HG03095 (cell line): Measurements from ENCODE around the gene ABRACL.
"Not testable (repeated sequence)": the region's sequence is repeated elsewhere in the genome, so short reads cannot be mapped to it uniquely, and the experiment has no call there.

Experiments
- ATAC-seq: cut with Tn5 transposase; IDR thresholded peaks from one replicate; pipeline ENCODE4 v1.9.1; 2021; ENCODE audit warnings: moderate library complexity; ENCODE audit not compliant: unreplicated experiment

The ABRACL gene

DNA sequence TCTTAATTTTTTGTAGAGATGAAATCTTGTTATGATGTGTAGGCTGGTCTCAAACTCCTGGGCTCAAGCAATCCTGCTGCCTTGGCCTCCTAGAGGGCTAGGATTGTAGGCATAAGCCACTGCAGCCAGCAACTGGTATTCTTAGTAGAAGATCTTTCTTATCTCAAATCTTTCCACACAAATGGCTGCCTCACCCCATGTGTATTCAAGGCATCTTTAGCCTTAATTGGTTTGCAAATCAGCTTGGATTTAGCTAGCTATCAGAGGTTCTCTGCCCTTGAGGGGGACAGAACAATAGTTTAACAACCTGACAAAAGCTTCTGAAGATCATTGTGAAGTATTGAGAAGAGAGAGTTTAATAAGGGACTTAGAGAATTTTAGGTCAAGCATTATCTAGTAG lies 17.9 kb upstream of the ABRACL start:
- no peak for ATAC-seq

- ATAC-seq, result no peak
These were observed 16.6 kb upstream of the ABRACL start for GRCh38 chr6:139011980-139012379.

DNA sequence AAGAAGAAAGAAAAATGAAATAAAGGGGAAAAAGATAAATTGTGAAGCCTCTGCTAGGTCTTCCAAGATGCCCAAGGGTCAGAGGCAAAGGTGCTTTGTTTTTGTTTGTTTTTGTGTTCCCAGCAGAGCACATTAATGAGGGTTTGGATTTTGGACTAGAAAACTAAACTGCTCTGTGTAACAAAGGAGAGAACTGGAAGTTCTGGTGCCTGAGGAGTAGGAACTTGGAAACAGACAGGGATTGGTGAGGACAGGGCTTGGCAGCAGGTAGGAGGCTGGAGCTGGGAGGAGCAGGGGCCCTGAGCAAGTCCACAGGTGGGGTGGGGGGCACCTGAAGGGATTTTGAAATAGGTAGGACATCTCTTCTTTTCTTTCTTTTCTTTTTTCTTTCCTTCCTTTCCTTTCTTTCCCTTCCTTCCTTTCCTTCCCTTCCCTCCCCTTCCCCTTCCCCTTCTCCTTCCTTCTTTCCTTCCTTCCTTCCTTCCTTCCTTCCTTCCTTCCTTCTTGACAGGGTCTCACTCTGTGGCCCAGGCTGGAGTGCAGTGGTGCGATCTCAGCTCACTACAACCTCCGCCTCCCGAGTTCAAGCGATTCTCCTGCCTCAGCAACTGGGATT lies 15.3 kb upstream of the ABRACL start:
- no peak for ATAC-seq

DNA sequence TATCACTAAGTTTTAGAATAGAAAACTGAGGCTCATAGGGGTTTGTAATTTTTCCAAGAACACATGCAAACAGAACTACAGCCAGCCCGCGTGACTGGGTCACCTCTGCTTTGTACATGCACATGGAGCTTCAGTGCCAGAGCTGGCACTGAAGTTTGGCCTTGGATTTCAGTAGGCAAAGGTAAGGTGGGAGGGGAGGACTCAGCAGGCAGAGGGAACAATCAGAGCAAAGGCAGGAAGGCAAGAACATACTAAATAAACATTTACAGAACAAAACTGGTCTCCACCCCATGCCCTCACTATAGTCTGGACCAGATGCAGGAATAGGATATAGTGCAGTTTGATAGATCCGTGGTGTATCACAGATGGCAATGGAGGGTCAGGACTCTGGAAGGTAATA lies 13.6 kb upstream of the ABRACL start:
- ATAC-seq, result no peak

GRCh38 chr6:139016337-139017213 lies 12.0 kb upstream of the ABRACL start:
- peak; percentile 97 for ATAC-seq

DNA sequence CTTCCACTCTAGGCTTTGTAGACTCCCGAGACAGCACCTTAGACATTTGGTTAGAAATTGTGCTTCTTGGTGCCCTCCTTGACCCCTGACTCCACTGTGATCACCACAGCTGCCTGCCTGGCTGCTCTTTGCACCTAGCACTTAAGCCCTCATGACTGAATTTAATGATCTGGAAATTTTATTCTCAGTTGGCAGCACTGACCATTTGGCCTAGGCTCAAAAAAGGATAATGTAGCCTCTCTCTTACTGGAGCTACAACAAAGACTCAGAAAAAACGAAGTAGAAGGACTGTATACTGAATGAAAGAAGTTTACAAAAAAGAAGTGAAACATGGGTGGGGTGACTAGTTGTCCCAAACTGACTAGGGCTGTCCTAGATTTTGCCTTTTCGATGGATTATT lies 11.3 kb upstream of the ABRACL start:
- ATAC-seq, result no peak

- ATAC-seq, result no peak
These were observed 8.8 kb upstream of the ABRACL start for GRCh38 chr6:139019722-139020121.

DNA sequence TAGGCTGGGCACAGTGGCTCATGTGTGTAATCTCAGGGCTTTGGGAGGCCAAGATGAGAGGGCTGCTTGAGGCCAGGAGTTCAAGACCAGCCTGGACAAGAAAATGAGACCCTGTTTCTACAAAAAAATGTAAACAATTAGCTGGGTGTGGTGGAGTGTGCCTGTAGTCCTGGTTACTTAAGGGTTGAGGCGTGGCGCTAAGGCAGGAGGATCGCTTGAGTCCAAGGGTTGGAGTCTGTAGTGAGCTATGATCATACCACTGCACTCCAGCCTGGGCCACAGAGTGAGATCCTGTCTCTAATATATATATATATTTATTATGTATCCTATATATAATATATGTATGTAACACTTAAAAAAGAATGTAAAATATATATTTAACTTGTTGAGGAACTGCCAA lies 7.9 kb upstream of the ABRACL start:
- ATAC-seq, result no peak

DNA sequence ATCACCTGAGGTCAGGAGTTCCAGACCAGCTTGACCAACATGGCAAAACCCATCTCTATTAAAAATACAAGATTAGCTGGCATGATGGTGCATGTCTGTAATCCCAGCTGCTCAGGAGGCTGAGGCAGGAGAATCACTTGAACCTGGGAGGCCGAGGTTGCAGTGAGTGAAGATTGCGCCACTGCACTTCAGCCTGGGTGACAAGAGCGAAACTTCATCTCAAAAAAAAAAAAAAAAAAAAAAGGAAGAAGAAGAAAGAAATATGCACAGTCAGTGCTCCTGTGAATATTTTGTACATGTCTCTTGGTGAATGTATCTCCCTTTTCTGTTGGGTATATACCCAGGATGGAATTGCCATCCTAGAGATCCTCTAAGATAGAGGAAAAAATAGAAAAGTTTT lies 3.1 kb upstream of the ABRACL start:
- ATAC-seq, result not testable (repeated sequence)

DNA sequence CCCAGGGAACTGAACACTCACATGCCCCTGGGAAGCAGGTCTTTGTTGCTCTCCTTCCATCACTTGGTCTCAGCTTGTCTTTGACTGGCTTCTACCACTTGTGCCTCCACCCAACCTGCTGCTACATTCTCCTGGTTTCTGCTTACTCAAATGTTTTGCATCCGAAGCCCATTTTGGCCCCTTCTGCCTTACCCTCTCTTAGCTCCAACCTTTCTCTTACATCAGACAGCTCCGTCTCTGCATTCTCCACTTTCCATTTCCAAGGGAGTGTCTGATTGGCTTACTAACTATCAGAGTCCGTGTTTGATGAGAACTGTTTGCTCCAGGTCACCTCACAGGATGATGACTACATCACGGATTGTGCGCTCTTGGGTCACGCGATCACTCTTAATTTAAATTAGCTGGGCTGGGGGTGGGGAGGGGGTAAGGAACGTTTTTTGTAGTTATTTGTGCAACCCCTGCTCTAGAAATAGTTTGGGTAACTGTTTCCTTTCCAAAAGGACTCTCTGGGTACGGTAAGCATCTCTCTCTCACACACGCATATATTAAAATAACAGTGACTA lies 844 bp upstream of the ABRACL start:
- no peak for ATAC-seq

GRCh38 chr6:139028215-139028657 lies 309 bp upstream of the ABRACL start:
- ATAC-seq, result no peak

GRCh38 chr6:139029470-139030227 lies 1.1 kb downstream of the ABRACL start:
- peak; percentile 20 for ATAC-seq

DNA sequence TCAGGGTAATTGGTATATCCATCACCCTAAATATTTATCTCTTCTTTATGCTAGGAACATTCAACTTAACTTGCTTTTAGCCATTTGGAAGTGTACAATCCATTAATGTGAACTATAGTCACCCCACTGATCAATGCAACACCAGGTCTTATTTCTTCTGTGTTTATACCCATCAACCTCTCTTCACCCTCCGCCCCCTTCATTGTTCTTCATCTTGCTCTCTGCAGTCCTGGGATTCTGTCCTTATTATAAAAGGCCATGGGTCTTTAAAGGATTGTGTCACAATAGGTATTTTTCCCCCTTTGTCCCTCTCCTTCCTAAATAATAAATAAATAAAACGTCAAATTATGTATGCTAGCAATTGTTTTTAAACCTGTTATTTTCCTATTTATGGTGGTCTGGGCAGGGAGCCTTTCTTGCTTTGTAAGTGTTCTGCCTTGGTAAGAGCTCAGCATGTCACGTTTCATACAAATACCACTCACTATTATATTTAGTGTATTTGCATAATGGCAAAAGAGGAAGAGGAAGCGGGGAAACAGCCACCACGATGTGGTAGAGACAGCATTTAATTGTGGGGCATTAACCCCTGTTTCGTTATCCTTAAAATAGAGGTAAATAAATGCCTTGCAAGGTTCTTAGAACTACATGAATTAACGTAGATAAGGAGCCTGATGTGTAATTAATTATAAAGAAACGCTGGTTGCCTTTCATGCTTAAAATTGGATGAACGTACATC lies 1.9 kb downstream of the ABRACL start:
- peak; percentile 40 for ATAC-seq

GRCh38 chr6:139037490-139037889 lies 8.9 kb downstream of the ABRACL start:
- ATAC-seq, result no peak

GRCh38 chr6:139044250-139044649 lies 15.7 kb downstream of the ABRACL start:
- no peak for ATAC-seq

GRCh38 chr6:139047677-139048076 lies 19.1 kb downstream of the ABRACL start:
- ATAC-seq, result no peak

DNA sequence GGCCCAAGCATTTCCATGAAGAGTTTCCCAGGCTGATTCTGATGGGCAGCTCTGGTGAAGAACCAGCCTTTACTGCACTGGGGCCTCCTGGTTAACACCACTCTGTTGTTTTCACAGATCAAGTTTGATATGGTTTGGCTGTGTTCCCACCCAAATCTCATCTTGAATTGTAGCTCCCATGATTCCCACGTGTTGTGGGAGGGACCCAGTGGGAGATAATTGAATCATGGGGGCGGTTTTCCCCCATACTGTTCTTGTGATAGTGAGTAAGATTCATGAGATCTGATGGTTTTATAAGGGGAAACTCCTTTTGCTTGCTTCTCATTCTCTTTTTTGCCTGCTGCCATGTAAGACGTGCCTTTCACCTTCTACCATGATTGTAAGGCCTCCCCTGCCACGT lies 20.4 kb downstream of the ABRACL start:
- not testable (repeated sequence) for ATAC-seq

GRCh38 chr6:139050131-139050769 lies 21.7 kb downstream of the ABRACL start:
- not testable (repeated sequence) for ATAC-seq

DNA sequence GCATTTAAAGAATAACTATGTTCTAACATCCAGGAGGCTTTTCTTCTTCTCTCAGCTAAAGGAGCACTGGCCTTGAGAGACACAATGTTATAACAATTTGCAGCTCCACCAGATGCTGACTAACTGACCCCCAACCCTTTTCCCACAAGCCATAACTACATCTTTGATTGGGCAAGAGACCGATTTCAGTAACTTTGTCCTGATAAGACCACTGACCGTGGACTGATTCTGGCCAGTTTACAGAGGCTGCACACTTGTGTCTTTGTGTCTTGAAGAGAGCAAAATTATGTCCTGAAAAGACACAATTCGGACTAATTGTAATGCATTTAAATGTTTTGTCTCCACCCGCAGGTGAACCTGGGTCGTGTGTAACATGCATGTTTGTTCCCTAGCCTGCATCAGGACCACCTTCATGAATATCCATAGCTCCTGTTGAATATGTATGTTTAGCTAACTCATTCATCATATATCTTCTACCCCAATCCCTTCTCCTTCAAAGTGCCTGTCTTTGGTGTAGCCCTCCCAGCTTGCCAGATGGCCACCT lies 22.3 kb downstream of the ABRACL start:
- ATAC-seq, result no peak
